Stimulated activated naive CD8-positive, alpha-beta T cell treated with anti-CD3 and anti-CD28 coated beads, Interleukin-15, Interleukin-2, amounts not matched to agents 100 ng/mL and 50 ng/mL, for 24 hours (primary cell): ENCODE measurements around the gene STYK1.
A peak's percentile ranks its signal among the peaks of the same experiment; 100 is the strongest.

Source experiments
- H3K27ac Mint-ChIP-seq: one replicate; pipeline ENCODE4 v1.8.0; 2021; ENCODE audit warnings: mild to moderate bottlenecking, mixed read lengths
- H3K27me3 Mint-ChIP-seq: one replicate; pipeline ENCODE4 v1.8.0; 2021; ENCODE audit warnings: mixed read lengths
- H3K36me3 Mint-ChIP-seq: one replicate; pipeline ENCODE4 v1.8.0; 2021; ENCODE audit warnings: low read depth, mixed read lengths
- H3K4me1 Mint-ChIP-seq: one replicate; pipeline ENCODE4 v1.8.0; 2021; ENCODE audit warnings: low read depth, mixed read lengths
- H3K4me3 Mint-ChIP-seq: one replicate; pipeline ENCODE4 v1.8.0; 2021; ENCODE audit warnings: mild to moderate bottlenecking, mixed read lengths
- H3K9me3 Mint-ChIP-seq: one replicate; pipeline ENCODE4 v1.8.0; 2021; ENCODE audit warnings: mixed read lengths

Gene STYK1

DNA sequence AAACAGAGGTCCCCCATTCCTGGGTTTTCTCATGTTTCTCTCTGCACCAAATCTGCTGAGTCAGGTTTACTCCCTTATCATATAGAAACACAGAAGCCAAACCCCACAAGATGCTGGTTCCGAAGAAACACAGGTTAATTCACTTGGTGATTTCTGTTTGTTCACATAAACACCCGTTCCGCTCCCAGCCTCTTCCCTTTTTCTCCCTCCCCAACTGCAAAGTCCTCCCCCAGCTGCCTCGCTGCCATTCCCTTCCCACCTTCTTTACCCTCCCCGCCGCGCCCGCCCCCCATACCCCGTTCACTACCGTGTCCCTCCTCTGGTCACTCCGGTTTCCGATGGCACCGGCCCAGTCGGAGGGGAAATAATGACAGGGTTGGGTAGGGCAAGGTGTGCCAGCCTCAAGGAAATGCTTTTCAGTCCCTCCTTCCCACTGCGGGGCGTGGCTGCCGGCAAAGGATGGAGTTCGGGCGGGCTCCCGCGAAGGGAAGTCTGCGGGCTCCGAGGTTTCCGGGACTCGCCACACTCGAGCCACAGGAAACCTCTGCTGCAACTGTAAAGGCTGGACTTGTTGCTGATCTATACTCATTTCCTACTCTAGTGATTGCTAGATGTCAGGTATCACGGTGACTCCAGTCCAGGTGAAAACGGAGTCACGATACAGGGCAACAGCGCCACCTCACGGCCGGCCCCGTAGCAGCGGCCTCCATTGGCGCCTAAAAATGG is at the start of gene STYK1:
Gene STYK1, minus strand, starts transcription at position 394 of the 726 bp plus-strand sequence. CDS start 39,434 bp downstream, outside the sequence.
- peak within 1 kb of the TSS; percentile 80 for H3K27ac Mint-ChIP-seq
- no peaks in the 10 kb centered on the region for H3K36me3 Mint-ChIP-seq
- H3K4me1 Mint-ChIP-seq: peaks cover 44% of the 10 kb centered on the region
- H3K27me3 Mint-ChIP-seq: peaks cover 31% of the 10 kb centered on the region
- peak within 1 kb of the TSS; percentile 80 for H3K4me3 Mint-ChIP-seq
- H3K9me3 Mint-ChIP-seq: no peaks in the 10 kb centered on the region

- H3K27me3 Mint-ChIP-seq: peaks cover 34% of the 10 kb centered on the region
- H3K36me3 Mint-ChIP-seq: peaks cover 32% of the 10 kb centered on the region
- H3K4me3 Mint-ChIP-seq: peak within 1 kb of the TSS; percentile 97
- no peaks in the 10 kb centered on the region for H3K9me3 Mint-ChIP-seq
- H3K27ac Mint-ChIP-seq: peak within 1 kb of the TSS; percentile 98
- H3K4me1 Mint-ChIP-seq: peaks cover 47% of the 10 kb centered on the region
These were observed 49.3 kb upstream of the STYK1 start, which contains the start of gene YBX3 for GRCh38 chr12:10722905-10723746. Gene YBX3 (minus strand): TSS chr12:10723323. CDS start chr12:10723111, 212 bp downstream.

GRCh38 chr12:10722502-10722904 is 48.7 kb upstream of the STYK1 start:
- Mint-ChIP-seq H3K36me3 (peaks cover 37% of the 10 kb centered on the region), H3K4me3 (peak overlapping the region; percentile 97), H3K4me1 (peaks cover 51% of the 10 kb centered on the region), H3K9me3 (no peaks in the 10 kb centered on the region), H3K27me3 (peaks cover 32% of the 10 kb centered on the region), H3K27ac (peak overlapping the region; percentile 98)

- peak overlapping the region; percentile 98 for H3K27ac Mint-ChIP-seq
- peaks cover 27% of the 10 kb centered on the region for H3K27me3 Mint-ChIP-seq
- peaks cover 43% of the 10 kb centered on the region for H3K36me3 Mint-ChIP-seq
- H3K4me3 Mint-ChIP-seq: peak overlapping the region; percentile 97
- no peaks in the 10 kb centered on the region for H3K9me3 Mint-ChIP-seq
- peaks cover 58% of the 10 kb centered on the region for H3K4me1 Mint-ChIP-seq
These were observed 48.0 kb upstream of the STYK1 start for GRCh38 chr12:10721651-10722501.

GRCh38 chr12:10720974-10721650 is 47.3 kb upstream of the STYK1 start:
- peaks cover 23% of the 10 kb centered on the region for H3K27me3 Mint-ChIP-seq
- H3K27ac Mint-ChIP-seq: peak overlapping the region; percentile 98

GRCh38 chr12:10719482-10719881 is 45.6 kb upstream of the STYK1 start:
- Mint-ChIP-seq H3K27ac (no peak overlapping the region), H3K36me3 (peaks cover 59% of the 10 kb centered on the region), H3K4me1 (peaks cover 75% of the 10 kb centered on the region), H3K9me3 (no peaks in the 10 kb centered on the region), H3K4me3 (peak overlapping the region; percentile 24), H3K27me3 (peaks cover 10% of the 10 kb centered on the region)

More at GRCh38 chr12:10720974-10721650, 47.3 kb upstream of the STYK1 start:
- Mint-ChIP-seq H3K4me3 (peak overlapping the region; percentile 97), H3K9me3 (no peaks in the 10 kb centered on the region), H3K36me3 (peaks cover 49% of the 10 kb centered on the region), H3K4me1 (peaks cover 65% of the 10 kb centered on the region)

- peaks cover 69% of the 10 kb centered on the region for H3K4me1 Mint-ChIP-seq
- peaks cover 69% of the 10 kb centered on the region for H3K36me3 Mint-ChIP-seq
- no peak overlapping the region for H3K27ac Mint-ChIP-seq
- H3K9me3 Mint-ChIP-seq: no peaks in the 10 kb centered on the region
- H3K27me3 Mint-ChIP-seq: peaks cover 3% of the 10 kb centered on the region
- no peak overlapping the region for H3K4me3 Mint-ChIP-seq
These were observed 44.5 kb upstream of the STYK1 start for GRCh38 chr12:10718279-10718821.

- Mint-ChIP-seq H3K9me3 (no peaks in the 10 kb centered on the region), H3K27me3 (peaks cover 3% of the 10 kb centered on the region), H3K27ac (no peak overlapping the region), H3K36me3 (peaks cover 78% of the 10 kb centered on the region), H3K4me3 (no peak overlapping the region), H3K4me1 (peaks cover 68% of the 10 kb centered on the region)
These were observed 43.6 kb upstream of the STYK1 start for GRCh38 chr12:10717410-10717809.

- peaks cover 62% of the 10 kb centered on the region for H3K4me1 Mint-ChIP-seq
- no peak overlapping the region for H3K4me3 Mint-ChIP-seq
- no peak overlapping the region for H3K27ac Mint-ChIP-seq
- H3K27me3 Mint-ChIP-seq: peaks cover under 1% of the 10 kb centered on the region
- peaks cover 78% of the 10 kb centered on the region for H3K36me3 Mint-ChIP-seq
- no peaks in the 10 kb centered on the region for H3K9me3 Mint-ChIP-seq
These were observed 43.0 kb upstream of the STYK1 start for GRCh38 chr12:10716704-10717315.

- no peak overlapping the region for H3K27ac Mint-ChIP-seq
- H3K36me3 Mint-ChIP-seq: peaks cover 81% of the 10 kb centered on the region
- no peaks in the 10 kb centered on the region for H3K27me3 Mint-ChIP-seq
These were observed 42.4 kb upstream of the STYK1 start for GRCh38 chr12:10716277-10716676.

GRCh38 chr12:10715491-10715890 is 41.6 kb upstream of the STYK1 start:
- Mint-ChIP-seq H3K4me1 (peaks cover 49% of the 10 kb centered on the region), H3K27ac (peak overlapping the region; percentile 47), H3K9me3 (no peaks in the 10 kb centered on the region), H3K27me3 (no peaks in the 10 kb centered on the region), H3K4me3 (peak overlapping the region; percentile 60), H3K36me3 (peaks cover 78% of the 10 kb centered on the region)

More at GRCh38 chr12:10716277-10716676, 42.4 kb upstream of the STYK1 start:
- Mint-ChIP-seq H3K4me1 (peaks cover 57% of the 10 kb centered on the region), H3K4me3 (no peak overlapping the region), H3K9me3 (no peaks in the 10 kb centered on the region)

DNA sequence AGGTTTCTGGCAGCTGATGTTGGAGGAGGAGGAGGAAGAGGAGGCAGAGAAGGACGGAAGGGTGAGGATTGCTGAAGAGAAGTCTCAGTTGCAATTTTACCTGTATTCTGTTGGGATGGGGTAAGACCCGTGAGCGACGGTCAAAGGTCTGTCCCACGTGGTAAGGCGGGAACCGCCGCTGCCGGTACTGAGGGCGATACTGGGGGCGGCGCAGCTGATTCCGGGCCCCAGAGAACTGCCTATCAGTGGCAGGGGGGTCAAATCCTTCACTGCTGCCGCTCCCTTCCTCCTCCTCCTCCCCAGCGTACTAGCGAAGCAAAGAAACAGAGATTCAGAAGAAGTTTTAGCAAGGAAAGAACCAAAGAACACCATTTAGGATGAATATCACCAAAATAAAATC is 36.0 kb upstream of the STYK1 start:
- H3K36me3 Mint-ChIP-seq: peaks cover 84% of the 10 kb centered on the region
- H3K9me3 Mint-ChIP-seq: no peaks in the 10 kb centered on the region
- H3K27me3 Mint-ChIP-seq: no peaks in the 10 kb centered on the region
- no peak overlapping the region for H3K4me3 Mint-ChIP-seq
- H3K4me1 Mint-ChIP-seq: no peaks in the 10 kb centered on the region
- H3K27ac Mint-ChIP-seq: no peak overlapping the region

DNA sequence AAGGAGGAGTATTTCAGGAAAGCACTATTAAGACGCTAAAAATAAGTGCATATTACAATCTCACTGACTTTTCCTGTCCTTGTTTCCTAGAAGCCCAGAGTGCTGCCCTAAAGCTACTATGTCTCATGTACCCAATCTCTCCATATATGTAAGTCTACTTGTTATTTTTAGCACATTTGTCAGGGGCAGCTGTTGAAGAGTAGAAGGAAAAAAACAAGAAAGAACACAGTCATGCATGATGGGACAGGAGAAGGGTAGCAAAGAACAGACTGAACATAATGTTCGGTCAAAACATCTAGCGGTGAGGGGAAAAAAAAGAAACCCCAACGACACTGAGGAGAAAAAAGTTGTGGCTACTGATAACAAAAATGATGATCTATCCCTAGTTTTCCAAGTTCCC is 35.0 kb upstream of the STYK1 start:
- Mint-ChIP-seq H3K27me3 (no peaks in the 10 kb centered on the region), H3K4me1 (no peaks in the 10 kb centered on the region), H3K36me3 (peaks cover 85% of the 10 kb centered on the region), H3K4me3 (no peak overlapping the region), H3K9me3 (no peaks in the 10 kb centered on the region), H3K27ac (no peak overlapping the region)
